ENCODE measurements around the gene SLC30A7. TPM values are rescaled to one million over a fixed set of nuclear protein-coding genes. Genes with fewer than 3 reads are reported as not detected.

Gene SLC30A7
- total and polyA plus RNA-seq, 8 donors = 17.6 to 46.7 (median 20.6) TPM

DNA sequence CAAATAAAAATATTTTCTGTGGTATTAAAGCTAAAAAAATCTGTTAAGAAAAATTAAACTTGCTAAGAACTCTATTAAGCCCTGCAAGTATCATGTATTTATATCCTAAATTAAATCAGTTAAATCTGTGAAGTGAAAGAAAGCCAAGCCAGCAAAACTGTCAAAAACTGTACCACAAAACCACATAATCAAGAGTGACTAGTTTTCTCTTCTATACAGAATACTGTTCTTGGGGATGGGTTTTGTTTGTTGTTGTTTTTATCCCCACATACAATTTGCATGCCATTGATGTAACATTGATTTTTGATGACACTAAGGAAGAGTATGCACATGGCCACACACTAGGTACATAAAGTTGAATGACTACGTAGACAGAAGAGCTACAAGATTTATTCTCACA, 109.3 kb downstream of the SLC30A7 start:
- DNase-seq (no peak), ATAC-seq (no peak)
- TF ChIP-seq CTCF (IDR thresholded peaks at IDR 0.05) = no peak
- intact Hi-C loops (cut with DNase I) = no loop called here
- H3K4me3 ChIP-seq = no peak overlapping the region
- H3K36me3 ChIP-seq = peaks cover 0 to 3% of the 10 kb centered on the region in 2 donors
- H3K9me3 ChIP-seq = no peaks in the 10 kb centered on the region
- peaks cover 24 to 55% of the 10 kb centered on the region in 2 donors for H3K4me1 ChIP-seq
- H3K27me3 ChIP-seq = no peaks in the 10 kb centered on the region
- H3K27ac ChIP-seq = peak overlapping the region; percentile 33 to 76

DNA sequence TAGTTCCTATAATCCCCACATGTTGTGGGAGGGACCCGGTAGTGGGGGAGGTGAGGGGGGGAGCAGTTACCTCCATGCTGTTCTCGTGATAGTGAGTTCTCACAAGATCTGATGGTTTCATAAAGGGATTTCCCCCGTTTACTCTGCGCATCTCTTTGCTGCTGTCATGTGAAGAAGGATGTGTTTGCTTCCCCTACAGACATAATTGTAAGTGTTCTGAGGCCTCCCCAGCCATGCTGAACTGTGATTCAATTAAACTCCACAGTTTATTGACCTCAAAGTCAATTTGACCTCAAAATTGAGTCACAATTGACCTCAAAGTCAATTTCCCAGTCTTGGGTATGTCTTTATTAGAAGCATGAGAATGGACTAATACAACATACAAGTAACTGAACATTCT, 110.0 kb downstream of the SLC30A7 start:
- peak overlapping the region in 1 of 2 donors; percentile 76 for H3K27ac ChIP-seq
- no peak for ATAC-seq
- DNase-seq = peak in 1 of 4 donors; percentile 8

GRCh38 chr1:101006553-101006952, 110.7 kb downstream of the SLC30A7 start:
- peak in 2 of 4 donors; percentile 83 to 84 for DNase-seq
- no peak overlapping the region for H3K4me3 ChIP-seq
- no peaks in the 10 kb centered on the region for H3K27me3 ChIP-seq
- no peaks in the 10 kb centered on the region for H3K9me3 ChIP-seq
- no peak for TF ChIP-seq CTCF (IDR thresholded peaks at IDR 0.05)
- H3K36me3 ChIP-seq = peaks cover 0 to 3% of the 10 kb centered on the region in 2 donors
- H3K27ac ChIP-seq = peak overlapping the region in 1 of 2 donors; percentile 76
- intact Hi-C loops (cut with DNase I) = no loop called here
- ATAC-seq = no peak
- H3K4me1 ChIP-seq = peaks cover 24 to 55% of the 10 kb centered on the region in 2 donors

More for the DNA sequence above, 110.0 kb downstream of the SLC30A7 start:
- Histone ChIP-seq H3K27me3 (no peaks in the 10 kb centered on the region), H3K4me1 (peaks cover 24 to 55% of the 10 kb centered on the region in 2 donors), H3K9me3 (no peaks in the 10 kb centered on the region), H3K4me3 (no peak overlapping the region), H3K36me3 (peaks cover 0 to 3% of the 10 kb centered on the region in 2 donors)
- intact Hi-C loops (cut with DNase I) = no loop called here
- no peak for TF ChIP-seq CTCF (IDR thresholded peaks at IDR 0.05)

DNA sequence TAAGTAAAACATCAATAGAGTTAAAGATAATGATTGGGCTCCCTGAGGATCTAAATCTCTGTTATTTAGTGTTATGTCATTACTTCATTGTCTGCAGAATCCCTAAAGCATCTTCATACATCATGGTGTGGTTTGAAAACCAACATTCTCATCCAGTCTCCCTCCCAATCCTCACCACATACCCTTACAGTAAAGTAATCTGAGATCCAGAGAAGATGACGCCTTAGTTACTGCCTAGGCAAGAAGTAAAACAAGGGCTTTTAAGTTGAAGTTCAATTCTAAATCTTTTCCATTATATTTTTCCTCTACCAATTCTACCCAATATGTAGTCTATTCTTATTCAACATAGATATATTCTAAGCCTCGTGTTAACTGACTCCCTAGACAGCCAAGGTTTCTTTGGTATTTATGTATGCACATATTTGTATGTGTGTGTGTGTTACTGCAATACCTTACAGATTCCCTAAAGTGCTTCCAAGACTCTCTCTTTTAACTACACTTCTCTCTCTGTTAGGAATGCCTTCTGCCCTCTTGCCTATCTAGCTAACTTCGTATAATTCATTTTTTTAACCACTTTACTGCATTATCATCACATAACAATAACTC, 112.4 kb downstream of the SLC30A7 start:
- no peak for TF ChIP-seq CTCF (IDR thresholded peaks at IDR 0.05)
- intact Hi-C loops (cut with DNase I) = no loop called here
- peaks cover 17 to 37% of the 10 kb centered on the region in 2 donors for H3K4me1 ChIP-seq
- H3K27ac ChIP-seq = no peak overlapping the region
- no peak for DNase-seq
- no peak overlapping the region for H3K4me3 ChIP-seq
- no peaks in the 10 kb centered on the region for H3K27me3 ChIP-seq
- ATAC-seq = no peak
- H3K9me3 ChIP-seq = no peaks in the 10 kb centered on the region
- peaks cover 0 to 3% of the 10 kb centered on the region in 2 donors for H3K36me3 ChIP-seq

DNA sequence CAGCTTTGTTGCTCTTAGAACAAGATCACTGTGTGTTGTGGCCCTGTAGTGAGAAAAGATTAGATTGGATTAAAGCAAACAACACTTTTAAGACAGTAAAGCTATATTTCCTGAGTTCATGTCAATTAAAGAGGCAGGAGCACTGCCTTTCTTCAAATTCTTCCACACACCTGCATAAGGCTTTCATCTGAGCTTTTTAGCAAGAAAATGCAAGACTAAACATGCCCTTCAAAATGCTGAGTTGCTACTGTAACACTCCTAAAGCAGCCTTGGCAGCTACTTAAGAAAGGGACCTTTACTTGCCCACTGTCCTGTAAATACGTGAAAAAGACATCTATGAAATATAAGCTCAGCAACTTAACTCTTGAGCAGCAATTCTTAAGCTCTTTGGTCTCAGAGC, 117.9 kb downstream of the SLC30A7 start:
- H3K9me3 ChIP-seq = no peaks in the 10 kb centered on the region
- H3K27ac ChIP-seq = no peak overlapping the region
- no peak for ATAC-seq
- no peak for TF ChIP-seq CTCF (IDR thresholded peaks at IDR 0.05)
- H3K36me3 ChIP-seq = peaks cover 0 to 3% of the 10 kb centered on the region in 2 donors
- H3K27me3 ChIP-seq = no peaks in the 10 kb centered on the region
- DNase-seq = no peak
- no peak overlapping the region for H3K4me3 ChIP-seq
- intact Hi-C loops (cut with DNase I) = no loop called here
- no peaks in the 10 kb centered on the region for H3K4me1 ChIP-seq
